Parathyroid adenoma (tissue), 2 donors: Measurements from ENCODE around the gene CEP83.

Experiments
- H2AFZ ChIP-seq: fragments of 300-600 bp; sonication (generic); one replicate; pipeline ENCODE4 v1.7.0; 2017; ENCODE audit warnings: antibody characterized with exemption, mild to moderate bottlenecking
- H3K27ac ChIP-seq: fragments of 300-600 bp; sonication (generic); one replicate; pipeline ENCODE4 v1.7.0; 2017
- H3K27me3 ChIP-seq: fragments of 300-600 bp; sonication (generic); one replicate; pipeline ENCODE4 v1.7.0; 2017; ENCODE audit warnings: low read length; ENCODE audit not compliant: control insufficient read depth, insufficient read depth
- H3K36me3 ChIP-seq: fragments of 300-600 bp; sonication (generic); one replicate; pipeline ENCODE4 v1.7.0; 2017; ENCODE audit warnings: low read length; ENCODE audit not compliant: control insufficient read depth, insufficient read depth
- H3K4me1 ChIP-seq: fragments of 300-600 bp; sonication (generic); one replicate; pipeline ENCODE4 v1.7.0; 2017; ENCODE audit warnings: control low read depth
- H3K4me2 ChIP-seq: fragments of 300-600 bp; sonication (generic); one replicate; pipeline ENCODE4 v1.7.0; 2017; ENCODE audit warnings: low read length
- H3K4me3 ChIP-seq: fragments of 300-600 bp; sonication (generic); one replicate; pipeline ENCODE4 v1.7.0; 2017; ENCODE audit warnings: low read depth, low read length
- H3K79me2 ChIP-seq: fragments of 300-600 bp; sonication (generic); one replicate; pipeline ENCODE4 v1.7.0; 2017; ENCODE audit warnings: control low read depth
- H3K9ac ChIP-seq: fragments of 300-600 bp; sonication (generic); one replicate; pipeline ENCODE4 v1.7.0; 2017; ENCODE audit warnings: mild to moderate bottlenecking
- H3K9me3 ChIP-seq: fragments of 300-600 bp; sonication (generic); one replicate; pipeline ENCODE4 v1.7.0; 2017; ENCODE audit warnings: low read length; ENCODE audit not compliant: control insufficient read depth
- CTCF ChIP-seq: fragments of 300-600 bp; sonication (generic); IDR thresholded peaks from one replicate; pipeline ENCODE4 v1.7.0; 2017; ENCODE audit warnings: antibody characterized with exemption, mild to moderate bottlenecking
- donor health status: primary hyperparathyroidism.

CEP83 gene

GRCh38 chr12:94277426-94278000, 182.2 kb downstream of the CEP83 start:
- H3K36me3 ChIP-seq, result no peaks in the 10 kb centered on the region
- H3K9ac ChIP-seq, result no peak overlapping the region
- H3K27ac ChIP-seq, result no peak overlapping the region
- H3K4me3 ChIP-seq, result no peak overlapping the region
- no peaks in the 10 kb centered on the region for H3K9me3 ChIP-seq
- H3K79me2 ChIP-seq, result no peaks in the 10 kb centered on the region
- H3K4me1 ChIP-seq, result no peaks in the 10 kb centered on the region
- no peak overlapping the region for H3K4me2 ChIP-seq
- no peak for TF ChIP-seq CTCF
- H3K27me3 ChIP-seq, result no peaks in the 10 kb centered on the region
- no peak overlapping the region for H2AFZ ChIP-seq

DNA sequence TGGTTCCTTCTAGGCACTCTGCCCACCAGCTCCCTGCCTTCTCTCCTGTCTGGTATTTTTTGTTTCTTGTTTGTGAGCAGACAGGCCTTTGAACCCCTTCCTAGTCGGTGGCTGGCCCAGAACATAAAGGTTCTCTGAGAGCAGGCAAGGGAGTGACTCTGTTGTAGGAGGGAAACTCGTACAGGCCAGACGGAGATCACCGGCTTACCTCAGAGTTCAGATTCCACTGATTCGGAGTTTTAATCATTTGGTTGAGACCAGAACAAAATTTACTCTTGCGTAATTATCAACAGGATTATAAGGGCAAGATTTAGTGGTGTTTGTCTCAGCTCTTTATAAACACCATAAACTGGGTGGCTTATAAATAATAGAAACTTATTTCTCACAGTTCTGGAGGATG, 182.9 kb downstream of the CEP83 start:
- no peak overlapping the region for H3K4me2 ChIP-seq
- H3K79me2 ChIP-seq, result no peaks in the 10 kb centered on the region
- no peak overlapping the region for H2AFZ ChIP-seq
- no peak overlapping the region for H3K9ac ChIP-seq
- H3K4me1 ChIP-seq, result no peaks in the 10 kb centered on the region
- H3K36me3 ChIP-seq, result no peaks in the 10 kb centered on the region
- H3K9me3 ChIP-seq, result no peaks in the 10 kb centered on the region
- H3K27me3 ChIP-seq, result no peaks in the 10 kb centered on the region
- H3K4me3 ChIP-seq, result no peak overlapping the region
- no peak overlapping the region for H3K27ac ChIP-seq
- TF ChIP-seq CTCF, result no peak

DNA sequence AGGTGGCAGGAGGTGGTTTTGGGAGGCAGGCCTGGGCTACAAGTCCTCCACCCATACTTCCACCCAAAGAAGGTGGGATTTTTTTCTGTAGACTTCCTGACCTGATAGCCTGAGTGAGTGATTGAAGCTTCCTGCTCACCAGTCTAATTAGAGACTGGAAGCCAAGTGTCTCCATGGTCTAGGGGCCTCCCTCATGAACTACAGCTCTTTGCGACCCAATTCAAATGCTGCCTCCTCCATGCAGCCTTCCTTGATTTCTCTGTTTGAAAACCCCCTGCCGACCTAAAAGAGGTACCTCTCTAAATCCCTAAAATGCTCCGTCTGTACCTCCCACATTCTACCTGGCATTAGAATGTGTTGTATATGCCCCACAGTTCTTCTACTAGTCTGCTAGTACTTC, 186.4 kb downstream of the CEP83 start:
- Histone ChIP-seq H3K27ac (no peak overlapping the region), H3K4me2 (no peak overlapping the region)
- TF ChIP-seq CTCF, result no peak

GRCh38 chr12:94272280-94272679, 187.4 kb downstream of the CEP83 start:
- Histone ChIP-seq H3K79me2 (no peaks in the 10 kb centered on the region), H2AFZ (no peak overlapping the region), H3K9ac (no peak overlapping the region), H3K36me3 (no peaks in the 10 kb centered on the region), H3K27ac (no peak overlapping the region), H3K4me2 (no peak overlapping the region), H3K4me3 (no peak overlapping the region), H3K27me3 (no peaks in the 10 kb centered on the region), H3K9me3 (no peaks in the 10 kb centered on the region), H3K4me1 (no peaks in the 10 kb centered on the region)
- TF ChIP-seq CTCF, result no peak

More for the DNA sequence above, 186.4 kb downstream of the CEP83 start:
- H3K4me3 ChIP-seq, result no peak overlapping the region
- no peak overlapping the region for H2AFZ ChIP-seq
- H3K9me3 ChIP-seq, result no peaks in the 10 kb centered on the region
- no peaks in the 10 kb centered on the region for H3K4me1 ChIP-seq
- no peaks in the 10 kb centered on the region for H3K27me3 ChIP-seq
- no peak overlapping the region for H3K9ac ChIP-seq
- H3K79me2 ChIP-seq, result no peaks in the 10 kb centered on the region
- H3K36me3 ChIP-seq, result no peaks in the 10 kb centered on the region

DNA sequence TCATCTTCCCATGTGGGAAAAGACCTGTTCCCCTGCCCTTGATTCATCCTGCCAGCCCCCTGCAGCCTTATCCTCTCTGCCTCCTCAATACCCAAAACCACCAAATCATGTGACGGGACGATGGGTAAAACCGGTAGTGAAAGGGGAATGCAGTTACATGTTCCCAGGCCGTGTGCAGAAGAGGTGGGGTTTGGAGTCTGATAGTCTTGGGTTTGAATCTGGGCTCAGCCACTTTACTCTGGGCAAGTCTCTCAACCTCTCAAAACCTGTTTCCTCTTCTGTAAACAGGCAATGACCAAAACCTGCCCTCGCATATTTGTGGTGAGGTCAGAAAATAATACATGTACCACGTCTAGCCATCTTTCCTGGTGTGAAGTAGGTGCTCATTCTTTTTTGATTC, 188.3 kb downstream of the CEP83 start:
- Histone ChIP-seq H3K4me3 (no peak overlapping the region), H3K27me3 (no peaks in the 10 kb centered on the region), H3K79me2 (no peaks in the 10 kb centered on the region), H3K4me1 (no peaks in the 10 kb centered on the region), H3K9ac (no peak overlapping the region), H3K36me3 (no peaks in the 10 kb centered on the region), H3K4me2 (no peak overlapping the region), H3K9me3 (no peaks in the 10 kb centered on the region), H2AFZ (no peak overlapping the region), H3K27ac (no peak overlapping the region)
- TF ChIP-seq CTCF, result no peak
